ENCODE results near the gene KRTAP4-16.

DNA sequence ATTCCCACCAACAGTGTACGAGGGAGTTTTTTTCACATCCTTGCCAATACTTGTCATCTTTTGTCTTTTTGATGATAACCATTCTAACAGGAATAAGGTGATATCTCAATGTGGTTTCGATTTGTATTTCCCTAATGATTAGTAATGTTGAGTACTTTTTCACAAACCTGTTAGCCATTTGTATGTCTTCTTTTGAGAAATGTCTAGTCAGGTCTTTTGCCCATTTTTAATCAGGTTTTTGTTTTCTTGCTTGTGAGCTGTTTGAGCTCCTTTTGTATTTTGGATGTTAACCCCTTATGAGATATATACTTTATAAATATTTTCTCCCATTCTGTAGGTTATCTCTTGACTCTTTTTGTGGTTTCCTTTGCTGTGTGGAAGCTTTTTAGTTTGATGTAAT is 49.5 kb upstream of the KRTAP4-16 start:
- TF ChIP-seq, protein P1, sequence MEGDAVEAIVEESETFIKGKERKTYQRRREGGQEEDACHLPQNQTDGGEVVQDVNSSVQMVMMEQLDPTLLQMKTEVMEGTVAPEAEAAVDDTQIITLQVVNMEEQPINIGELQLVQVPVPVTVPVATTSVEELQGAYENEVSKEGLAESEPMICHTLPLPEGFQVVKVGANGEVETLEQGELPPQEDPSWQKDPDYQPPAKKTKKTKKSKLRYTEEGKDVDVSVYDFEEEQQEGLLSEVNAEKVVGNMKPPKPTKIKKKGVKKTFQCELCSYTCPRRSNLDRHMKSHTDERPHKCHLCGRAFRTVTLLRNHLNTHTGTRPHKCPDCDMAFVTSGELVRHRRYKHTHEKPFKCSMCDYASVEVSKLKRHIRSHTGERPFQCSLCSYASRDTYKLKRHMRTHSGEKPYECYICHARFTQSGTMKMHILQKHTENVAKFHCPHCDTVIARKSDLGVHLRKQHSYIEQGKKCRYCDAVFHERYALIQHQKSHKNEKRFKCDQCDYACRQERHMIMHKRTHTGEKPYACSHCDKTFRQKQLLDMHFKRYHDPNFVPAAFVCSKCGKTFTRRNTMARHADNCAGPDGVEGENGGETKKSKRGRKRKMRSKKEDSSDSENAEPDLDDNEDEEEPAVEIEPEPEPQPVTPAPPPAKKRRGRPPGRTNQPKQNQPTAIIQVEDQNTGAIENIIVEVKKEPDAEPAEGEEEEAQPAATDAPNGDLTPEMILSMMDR (IDR thresholded peaks at IDR 0.05; ENCODE audit: extremely low read depth in 1 of 2, insufficient read depth in 1 of 2, low read depth in 1 of 2, low read length in 2 of 2), result no peak
- TF ChIP-seq POLR2A (IDR thresholded peaks at IDR 0.05; ENCODE audit: low read depth, low read length), result no peak
- TF ChIP-seq EZH2 (IDR thresholded peaks at IDR 0.05; ENCODE audit: borderline replicate concordance, low read depth, low read length, severe bottlenecking), result no peak
- TF ChIP-seq POLR2AphosphoS5 (IDR thresholded peaks at IDR 0.05; ENCODE audit: insufficient read depth, low read depth, low read length), result no peak
